Mucosa of descending colon (tissue), 3 donors: ENCODE data around the gene PPA1. TPM values are rescaled to one million over a fixed set of nuclear protein-coding genes. Genes with fewer than 3 reads are reported as not detected.

Source experiments
- ATAC-seq: fragments of 200-7000 bp; cut with Tn5 transposase; one replicate; pipeline ENCODE4 v1.9.1; 2020; ENCODE audit warnings: mild to moderate bottlenecking, moderate library complexity
- DNase-seq, 3 donors: peaks; one replicate each; pipeline ENCODE4 v3.0.0-alpha.2; 2020
- H3K36me3 ChIP-seq: fragments of 200-600 bp; one replicate; pipeline ENCODE4 v1.8.0; 2021; ENCODE audit warnings: low read depth, mild to moderate bottlenecking
- H3K4me1 ChIP-seq: fragments of 200-600 bp; one replicate; pipeline ENCODE4 v1.8.0; 2021; ENCODE audit warnings: low read depth, mild to moderate bottlenecking
- H3K4me3 ChIP-seq: fragments of 200-600 bp; one replicate; pipeline ENCODE4 v1.8.0; 2021; ENCODE audit warnings: mild to moderate bottlenecking
- H3K9me3 ChIP-seq: fragments of 200-600 bp; one replicate; pipeline ENCODE4 v1.8.0; 2021; ENCODE audit warnings: mild to moderate bottlenecking
- CTCF ChIP-seq: fragments of 200-600 bp; IDR thresholded peaks from one replicate; pipeline ENCODE4 v1.8.0; 2022; ENCODE audit warnings: antibody characterized with exemption, mild to moderate bottlenecking
- intact Hi-C, 2 donors: fragments of 100-400 bp; cut with DNase I in 1 of 2; cut with micrococcal nuclease in 1 of 2; formaldehyde crosslinking; loops; one replicate each; pipeline versions ENCODE4 v1.11.0 to v1.11.1; 2022; cut with DNase I, micrococcal nuclease
- total RNA-seq, 3 donors: library from RNA; stranded (reverse); fragmentation: NEBNext Ultra II Directional in 2 of 3; extraction: Animal tissue kit (Norgen Biotek cat#: 25700) in 2 of 3; gene quantifications; one replicate each; pipeline versions ENCODE4 v1.2.1 to v1.2.4, GENCODE V29; 2021 to 2023
- donor health status: DM: no; HTN: no; CAD: no; lungs with moderate emphysema.
- donor health status: DM: no; HTN: no; CAD: no.
- donor health status: DM: no; HTN: yes; CAD: no.

PPA1 gene
- total RNA-seq, 3 donors from 2014 or later: 97.1 to 166 (median 100) TPM

GRCh38 chr10:70234668-70235447 is 1.6 kb upstream of the PPA1 start:
- no peak for TF ChIP-seq CTCF
- peaks cover 13% of the 10 kb centered on the region for H3K4me1 ChIP-seq
- H3K9me3 ChIP-seq: no peaks in the 10 kb centered on the region
- no peak for ATAC-seq
- intact Hi-C loops: no loop called here
- H3K4me3 ChIP-seq: no peak overlapping the region
- H3K36me3 ChIP-seq: no peaks in the 10 kb centered on the region
- DNase-seq: peak in 1 of 3 donors; percentile 52

- no peak for TF ChIP-seq CTCF
- Histone ChIP-seq H3K4me3 (no peak overlapping the region), H3K36me3 (no peaks in the 10 kb centered on the region), H3K9me3 (no peaks in the 10 kb centered on the region), H3K4me1 (peaks cover 22% of the 10 kb centered on the region)
- DNase-seq (no peak), ATAC-seq (no peak)
- intact Hi-C loops: no loop called here
These were observed 691 bp upstream of the PPA1 start for GRCh38 chr10:70233939-70234300.

- peak overlapping the region; percentile 75 for H3K4me3 ChIP-seq
- H3K9me3 ChIP-seq: no peaks in the 10 kb centered on the region
- H3K4me1 ChIP-seq: peaks cover 33% of the 10 kb centered on the region
- no peak for ATAC-seq
- TF ChIP-seq CTCF: no peak
- no peaks in the 10 kb centered on the region for H3K36me3 ChIP-seq
- DNase-seq: no peak
- intact Hi-C loops: no loop called here
These were observed 445 bp downstream of the PPA1 start for GRCh38 chr10:70232859-70233108.

GRCh38 chr10:70232155-70232858 is 922 bp downstream of the PPA1 start:
- TF ChIP-seq CTCF: no peak
- ATAC-seq (peak; percentile 53), DNase-seq (peak; percentile 79 to 81 (median 79))
- H3K36me3 ChIP-seq: no peaks in the 10 kb centered on the region
- H3K9me3 ChIP-seq: no peaks in the 10 kb centered on the region
- intact Hi-C loops: no loop called here
- peak overlapping the region; percentile 75 for H3K4me3 ChIP-seq
- peaks cover 36% of the 10 kb centered on the region for H3K4me1 ChIP-seq

DNA sequence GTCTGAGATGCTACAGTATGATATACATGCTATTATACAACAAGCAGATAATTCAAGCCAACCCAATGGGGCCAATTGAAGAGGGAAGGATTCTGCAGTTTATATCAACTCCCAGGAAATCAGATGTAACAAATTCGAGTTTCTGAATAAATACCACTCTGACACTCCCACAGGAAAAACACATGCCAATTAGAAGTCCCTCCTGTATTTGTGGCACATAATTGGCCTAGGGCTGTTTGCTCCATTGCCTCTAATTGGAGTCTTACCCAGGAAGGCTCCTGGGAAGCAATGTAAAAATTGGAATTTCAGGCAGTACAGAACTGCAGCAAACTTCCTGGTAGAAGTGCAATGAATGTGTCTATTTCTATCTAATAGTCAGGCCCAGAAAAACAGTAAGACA is 4.7 kb downstream of the PPA1 start:
- no peak for DNase-seq
- no peak for ATAC-seq
- no peaks in the 10 kb centered on the region for H3K9me3 ChIP-seq
- H3K36me3 ChIP-seq: no peaks in the 10 kb centered on the region
- no peak overlapping the region for H3K4me3 ChIP-seq
- no peak for TF ChIP-seq CTCF
- H3K4me1 ChIP-seq: peaks cover 36% of the 10 kb centered on the region
- intact Hi-C loops: loop anchor here (5.0 to 10.0 kb wide), 2 partner anchors 134 to 136 kb away; no protein-coding TSS in a partner anchor
